ENCODE results near the gene OR10A4.
"Not testable (repeated sequence)": the region's sequence is repeated elsewhere in the genome, so short reads cannot be mapped to it uniquely, and the experiment has no call there.

The OR10A4 gene

GRCh38 chr11:6850526-6850925, 25.9 kb upstream of the OR10A4 start:
- no peak overlapping the region for H3K4me3 ChIP-seq (ENCODE audit: low read depth in 1 of 2, low read length in 2 of 2)
- no peak for TF ChIP-seq EZH2 (IDR thresholded peaks at IDR 0.05; ENCODE audit: borderline replicate concordance, low read depth, low read length, severe bottlenecking)
- no peak for TF ChIP-seq CTCF (IDR thresholded peaks at IDR 0.05; ENCODE audit: borderline replicate concordance, extremely low read depth, low read length, poor library complexity, severe bottlenecking)
- no peaks in the 10 kb centered on the region for H3K36me3 ChIP-seq (ENCODE audit: insufficient read depth, low read length)
- H3K4me1 ChIP-seq (ENCODE audit: insufficient read depth, low read length) = no peaks in the 10 kb centered on the region
- no peak overlapping the region for H3K4me2 ChIP-seq (ENCODE audit: insufficient read depth, low read length)
- H3K27ac ChIP-seq (ENCODE audit: low read length) = no peak overlapping the region
- H3K79me2 ChIP-seq (ENCODE audit: insufficient read depth, low read length) = no peaks in the 10 kb centered on the region
- no peaks in the 10 kb centered on the region for H4K20me1 ChIP-seq (ENCODE audit: insufficient read depth, low read length)
- H2AFZ ChIP-seq (ENCODE audit: low read depth, low read length) = no peak overlapping the region
- no peaks in the 10 kb centered on the region for H3K27me3 ChIP-seq (ENCODE audit: insufficient read depth, low read length, poor library complexity)
- ATAC-seq (ENCODE audit: insufficient read depth, low read depth) = no peak
- H3K9me3 ChIP-seq (ENCODE audit: insufficient read depth, low read length, severe bottlenecking) = peaks cover 7% of the 10 kb centered on the region
- DNase-seq = no peak
- no peak overlapping the region for H3K9ac ChIP-seq (ENCODE audit: low read depth, low read length)

- H3K4me1 ChIP-seq (ENCODE audit: insufficient read depth, low read length); DNase-seq; H3K9me3 ChIP-seq (ENCODE audit: insufficient read depth, low read length, severe bottlenecking); H3K9ac ChIP-seq (ENCODE audit: low read depth, low read length); H4K20me1 ChIP-seq (ENCODE audit: insufficient read depth, low read length); ATAC-seq (ENCODE audit: insufficient read depth, low read depth); H3K27ac ChIP-seq (ENCODE audit: low read length); H3K79me2 ChIP-seq (ENCODE audit: insufficient read depth, low read length); H3K4me2 ChIP-seq (ENCODE audit: insufficient read depth, low read length); H3K36me3 ChIP-seq (ENCODE audit: insufficient read depth, low read length); H3K4me3 ChIP-seq (ENCODE audit: low read depth in 1 of 2, low read length in 2 of 2); H3K27me3 ChIP-seq (ENCODE audit: insufficient read depth, low read length, poor library complexity); H2AFZ ChIP-seq (ENCODE audit: low read depth, low read length): not testable (repeated sequence)
Observed at GRCh38 chr11:6854801-6855200, 21.6 kb upstream of the OR10A4 start.

DNA sequence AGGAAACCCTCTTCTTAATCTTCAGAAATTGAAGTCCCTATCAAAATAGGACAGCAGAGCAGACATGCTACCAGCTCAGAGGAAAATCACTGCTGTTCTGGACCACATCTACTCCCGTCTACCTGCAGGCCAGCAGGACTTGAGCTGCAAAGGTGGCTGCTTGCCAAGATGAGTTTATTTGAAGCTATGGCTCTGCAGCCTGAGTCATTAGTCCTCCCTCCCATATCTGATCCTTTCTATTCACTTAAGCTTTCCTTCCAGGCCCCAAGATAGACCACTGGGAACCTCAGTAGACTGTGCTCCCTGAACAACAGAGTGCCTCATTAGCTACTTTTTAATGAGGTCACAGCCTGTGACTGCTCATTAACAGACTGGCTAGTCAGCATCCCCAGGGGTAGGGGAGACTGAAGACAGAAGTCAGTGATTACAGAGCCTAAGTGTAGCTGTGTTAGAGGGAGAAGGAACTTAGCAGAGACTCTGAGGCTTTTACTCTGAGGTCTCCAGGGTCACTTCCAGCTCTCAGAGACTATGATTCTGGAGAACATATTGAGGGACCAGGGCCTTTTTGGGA, 20.4 kb upstream of the OR10A4 start:
- Histone ChIP-seq H3K36me3 (ENCODE audit: insufficient read depth, low read length) (no peaks in the 10 kb centered on the region), H3K4me1 (ENCODE audit: insufficient read depth, low read length) (no peaks in the 10 kb centered on the region), H3K4me2 (ENCODE audit: insufficient read depth, low read length) (no peak overlapping the region), H3K27me3 (ENCODE audit: insufficient read depth, low read length, poor library complexity) (no peaks in the 10 kb centered on the region), H4K20me1 (ENCODE audit: insufficient read depth, low read length) (no peaks in the 10 kb centered on the region), H2AFZ (ENCODE audit: low read depth, low read length) (no peak overlapping the region), H3K9ac (ENCODE audit: low read depth, low read length) (no peak overlapping the region), H3K27ac (ENCODE audit: low read length) (no peak overlapping the region), H3K4me3 (ENCODE audit: low read depth in 1 of 2, low read length in 2 of 2) (no peak overlapping the region), H3K9me3 (ENCODE audit: insufficient read depth, low read length, severe bottlenecking) (peaks cover 7% of the 10 kb centered on the region), H3K79me2 (ENCODE audit: insufficient read depth, low read length) (no peaks in the 10 kb centered on the region)
- TF ChIP-seq EZH2 (IDR thresholded peaks at IDR 0.05; ENCODE audit: borderline replicate concordance, low read depth, low read length, severe bottlenecking) (no peak), CTCF (IDR thresholded peaks at IDR 0.05; ENCODE audit: borderline replicate concordance, extremely low read depth, low read length, poor library complexity, severe bottlenecking) (no peak)
- ATAC-seq (ENCODE audit: insufficient read depth, low read depth) (no peak), DNase-seq (no peak)

DNA sequence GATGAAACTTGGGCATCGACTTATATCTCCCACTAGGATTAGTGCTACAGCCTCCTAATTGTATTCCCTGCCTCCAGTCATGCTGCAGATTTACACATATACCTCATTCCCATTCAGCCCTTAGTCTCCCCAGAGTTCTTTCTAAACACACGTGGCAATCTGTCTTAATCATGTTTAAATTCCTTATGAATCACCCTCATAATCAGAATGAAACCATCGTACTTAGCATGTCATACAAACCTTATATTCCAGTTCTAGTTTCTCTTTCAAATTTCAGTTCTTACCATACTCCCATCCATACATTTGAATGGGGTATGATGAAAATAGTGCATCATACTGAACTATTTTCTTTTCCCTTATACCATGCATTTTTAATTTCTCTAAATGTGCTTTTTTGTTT, 19.6 kb upstream of the OR10A4 start:
- H4K20me1 ChIP-seq (ENCODE audit: insufficient read depth, low read length) = no peaks in the 10 kb centered on the region
- H3K27me3 ChIP-seq (ENCODE audit: insufficient read depth, low read length, poor library complexity) = no peaks in the 10 kb centered on the region
- no peak overlapping the region for H2AFZ ChIP-seq (ENCODE audit: low read depth, low read length)
- peaks cover 7% of the 10 kb centered on the region for H3K9me3 ChIP-seq (ENCODE audit: insufficient read depth, low read length, severe bottlenecking)
- DNase-seq (no peak), ATAC-seq (ENCODE audit: insufficient read depth, low read depth) (no peak)
- H3K27ac ChIP-seq (ENCODE audit: low read length) = no peak overlapping the region
- no peak for TF ChIP-seq CTCF (IDR thresholded peaks at IDR 0.05; ENCODE audit: borderline replicate concordance, extremely low read depth, low read length, poor library complexity, severe bottlenecking)
- TF ChIP-seq EZH2 (IDR thresholded peaks at IDR 0.05; ENCODE audit: borderline replicate concordance, low read depth, low read length, severe bottlenecking) = no peak
- H3K4me2 ChIP-seq (ENCODE audit: insufficient read depth, low read length) = no peak overlapping the region
- no peak overlapping the region for H3K9ac ChIP-seq (ENCODE audit: low read depth, low read length)
- H3K79me2 ChIP-seq (ENCODE audit: insufficient read depth, low read length) = no peaks in the 10 kb centered on the region
- H3K4me1 ChIP-seq (ENCODE audit: insufficient read depth, low read length) = no peaks in the 10 kb centered on the region
- H3K4me3 ChIP-seq (ENCODE audit: low read depth in 1 of 2, low read length in 2 of 2) = no peak overlapping the region
- no peaks in the 10 kb centered on the region for H3K36me3 ChIP-seq (ENCODE audit: insufficient read depth, low read length)
